HG03025 (cell line): ENCODE data around the gene KDSR.

Experiments used
- ATAC-seq: cut with Tn5 transposase; IDR thresholded peaks from one replicate; pipeline ENCODE4 v1.9.1; 2021; ENCODE audit warnings: mild to moderate bottlenecking, moderate library complexity; ENCODE audit not compliant: unreplicated experiment, low FRiP score

KDSR gene

GRCh38 chr18:63367053-63367953 is at the start of gene KDSR:
KDSR (minus strand) TSS chr18:63367206; CDS start chr18:63367118, 88 bp downstream.
- ATAC-seq: peak; percentile 85

GRCh38 chr18:63412953-63413352 is 45.9 kb upstream of the KDSR start:
- no peak for ATAC-seq

- no peak for ATAC-seq
These were observed 43.8 kb upstream of the KDSR start for GRCh38 chr18:63410792-63411191.

- no peak for ATAC-seq
These were observed 42.3 kb upstream of the KDSR start for GRCh38 chr18:63409301-63409700.

- ATAC-seq: no peak
These were observed 40.7 kb upstream of the KDSR start for GRCh38 chr18:63407734-63408133.

- ATAC-seq: no peak
These were observed 39.0 kb upstream of the KDSR start for GRCh38 chr18:63405986-63406385.

GRCh38 chr18:63402246-63403162 is 35.5 kb upstream of the KDSR start:
- ATAC-seq: no peak

GRCh38 chr18:63399300-63399699 is 32.3 kb upstream of the KDSR start:
- no peak for ATAC-seq

GRCh38 chr18:63397349-63397748 is 30.3 kb upstream of the KDSR start:
- ATAC-seq: no peak

GRCh38 chr18:63395503-63395902 is 28.5 kb upstream of the KDSR start:
- no peak for ATAC-seq

- ATAC-seq: no peak
These were observed 27.9 kb upstream of the KDSR start for GRCh38 chr18:63394954-63395353.

GRCh38 chr18:63387861-63388260 is 20.9 kb upstream of the KDSR start:
- no peak for ATAC-seq

GRCh38 chr18:63382843-63383242 is 15.8 kb upstream of the KDSR start:
- ATAC-seq: no peak

GRCh38 chr18:63379639-63379962 is 12.6 kb upstream of the KDSR start:
- ATAC-seq: no peak

GRCh38 chr18:63378919-63379638 is 12.1 kb upstream of the KDSR start:
- ATAC-seq: no peak

- no peak for ATAC-seq
These were observed 10.4 kb upstream of the KDSR start for GRCh38 chr18:63377275-63377980.

- ATAC-seq: no peak
These were observed 9.5 kb upstream of the KDSR start for GRCh38 chr18:63376538-63376937.

- no peak for ATAC-seq
These were observed 7.5 kb upstream of the KDSR start for GRCh38 chr18:63374540-63374939.

GRCh38 chr18:63373161-63373560 is 6.2 kb upstream of the KDSR start:
- no peak for ATAC-seq

GRCh38 chr18:63368611-63369010 is 1.6 kb upstream of the KDSR start:
- ATAC-seq: no peak
